BLaER1 (cell line): Measurements from ENCODE around the gene GATC.

Experiments
- H3K27ac ChIP-seq: shearing (Covaris generic); formaldehyde crosslinking; 2 replicates; pipeline ENCODE4 v1.8.1; 2022
- H3K27me3 ChIP-seq: shearing (Covaris generic); formaldehyde crosslinking; 2 replicates; pipeline ENCODE4 v1.8.1; 2022
- H3K36me3 ChIP-seq: shearing (Covaris generic); formaldehyde crosslinking; 2 replicates; pipeline ENCODE4 v1.8.1; 2022
- H3K4me1 ChIP-seq: shearing (Covaris generic); formaldehyde crosslinking; 2 replicates; pipeline ENCODE4 v1.8.1; 2022
- H3K4me2 ChIP-seq: shearing (Covaris generic); formaldehyde crosslinking; 2 replicates; pipeline ENCODE4 v1.8.1; 2022
- H3K4me3 ChIP-seq: shearing (Covaris generic); formaldehyde crosslinking; 2 replicates; pipeline ENCODE4 v1.8.1; 2022
- H3K9ac ChIP-seq: shearing (Covaris generic); formaldehyde crosslinking; 2 replicates; pipeline ENCODE4 v1.8.1; 2022
- H3K9me3 ChIP-seq: shearing (Covaris generic); formaldehyde crosslinking; 2 replicates; pipeline ENCODE4 v1.8.1; 2022
- H4K20me1 ChIP-seq: shearing (Covaris generic); formaldehyde crosslinking; 2 replicates; pipeline ENCODE4 v1.8.1; 2022
- Cebpa-rat ChIP-seq: shearing (Covaris generic); IDR thresholded peaks from 2 replicates; pipeline ENCODE4 v1.8.1; 2022

GATC gene

GRCh38 chr12:120412421-120412820, 33.8 kb upstream of the GATC start:
- H3K36me3 ChIP-seq: no peaks in the 10 kb centered on the region
- H3K4me2 ChIP-seq: no peak overlapping the region
- H3K27ac ChIP-seq: no peak overlapping the region
- no peaks in the 10 kb centered on the region for H3K9me3 ChIP-seq
- no peaks in the 10 kb centered on the region for H4K20me1 ChIP-seq
- H3K4me1 ChIP-seq: peaks cover 12% of the 10 kb centered on the region
- H3K9ac ChIP-seq: no peak overlapping the region
- no peaks in the 10 kb centered on the region for H3K27me3 ChIP-seq
- TF ChIP-seq Cebpa-rat: no peak
- no peak overlapping the region for H3K4me3 ChIP-seq

DNA sequence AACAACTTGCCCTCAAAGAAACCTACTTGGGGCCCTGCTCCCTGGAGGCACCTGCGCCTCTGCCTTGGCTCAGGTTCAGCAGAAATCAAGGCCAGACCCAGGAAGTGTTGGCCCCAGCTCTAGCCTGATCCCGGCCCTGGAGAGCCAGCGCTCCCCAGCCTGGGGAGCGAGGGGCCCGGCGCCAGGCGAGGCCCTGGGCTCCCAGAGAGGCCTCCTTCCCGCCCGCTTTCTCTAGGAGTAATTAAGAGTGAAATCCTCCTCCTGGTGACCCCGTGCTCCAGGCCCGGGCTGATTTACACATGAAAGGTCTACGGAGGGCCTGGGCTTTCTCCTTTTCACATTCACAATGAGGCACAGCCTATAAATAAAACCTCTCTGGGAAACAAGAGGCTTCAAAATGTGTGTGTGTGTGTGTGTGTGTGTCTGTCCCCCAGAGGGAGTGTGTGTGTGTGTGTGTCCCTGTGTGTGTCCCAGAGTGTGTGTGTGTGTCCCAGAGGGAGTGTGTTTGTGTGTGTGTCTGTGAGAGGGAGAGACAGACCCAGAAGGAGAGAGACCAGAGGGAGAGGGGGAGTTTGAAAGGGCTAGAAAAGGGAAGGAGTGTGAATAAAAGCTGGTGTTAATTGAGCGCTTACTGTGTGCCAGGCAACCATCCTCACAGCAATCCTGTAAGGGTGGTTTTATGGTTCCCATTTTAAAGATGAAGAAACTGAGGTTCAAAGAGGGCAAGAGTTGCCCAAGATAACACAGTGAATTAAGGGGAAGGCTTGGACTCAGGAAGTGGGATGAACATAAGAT, 32.1 kb upstream of the GATC start:
- Histone ChIP-seq H3K27me3 (no peaks in the 10 kb centered on the region), H3K4me3 (no peak overlapping the region), H3K9me3 (no peaks in the 10 kb centered on the region), H3K9ac (no peak overlapping the region), H3K4me2 (no peak overlapping the region), H3K4me1 (peaks cover 12% of the 10 kb centered on the region), H4K20me1 (no peaks in the 10 kb centered on the region), H3K36me3 (no peaks in the 10 kb centered on the region), H3K27ac (no peak overlapping the region)
- TF ChIP-seq Cebpa-rat: no peak

DNA sequence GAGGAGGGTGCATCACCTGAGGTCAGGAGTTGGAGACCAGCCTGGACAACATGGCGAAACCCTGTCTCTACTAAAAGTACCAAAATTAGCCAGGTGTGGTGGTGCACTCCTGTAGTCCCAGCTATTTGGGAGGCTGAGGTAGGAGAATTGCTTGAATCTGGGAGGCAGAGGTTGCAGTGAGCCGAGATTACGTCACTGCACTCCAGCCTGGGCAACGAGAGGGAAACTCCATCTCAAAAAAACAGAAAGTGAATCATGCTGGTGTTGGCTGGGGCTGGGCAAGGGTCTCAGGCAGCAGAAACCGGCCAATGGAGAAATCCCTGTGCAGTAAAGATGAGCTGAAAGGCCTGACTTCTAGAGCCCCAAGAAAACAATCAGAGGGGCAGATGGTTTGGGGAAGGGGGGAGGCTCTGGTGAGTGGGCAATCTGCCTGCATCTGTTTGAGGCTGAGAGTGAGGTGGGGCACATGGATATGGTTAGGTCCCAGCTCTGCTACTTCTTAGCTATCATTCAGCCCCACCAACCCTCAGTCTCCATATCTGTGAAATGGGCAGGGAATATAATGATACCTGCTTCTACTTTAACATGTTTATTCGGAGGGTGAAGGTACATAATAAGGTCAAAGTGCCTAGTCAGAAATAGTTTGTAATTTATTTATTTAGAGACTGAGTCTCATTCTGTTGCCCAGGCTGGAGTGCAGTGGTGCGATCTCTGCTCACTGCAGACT, 29.6 kb upstream of the GATC start:
- H3K4me2 ChIP-seq: no peak overlapping the region
- no peaks in the 10 kb centered on the region for H3K9me3 ChIP-seq
- no peak overlapping the region for H3K4me3 ChIP-seq
- H3K9ac ChIP-seq: no peak overlapping the region
- H3K27ac ChIP-seq: no peak overlapping the region
- peaks cover 12% of the 10 kb centered on the region for H3K4me1 ChIP-seq
- TF ChIP-seq Cebpa-rat: no peak
- H3K36me3 ChIP-seq: no peaks in the 10 kb centered on the region
- H3K27me3 ChIP-seq: no peaks in the 10 kb centered on the region
- no peaks in the 10 kb centered on the region for H4K20me1 ChIP-seq

- no peaks in the 10 kb centered on the region for H3K9me3 ChIP-seq
- no peaks in the 10 kb centered on the region for H4K20me1 ChIP-seq
- 0 out of 2 replicates have a peak, but pooled peaks cover 4% of the 10 kb centered on the region for H3K4me1 ChIP-seq
- H3K4me2 ChIP-seq: no peak overlapping the region
- H3K36me3 ChIP-seq: no peaks in the 10 kb centered on the region
- no peaks in the 10 kb centered on the region for H3K27me3 ChIP-seq
- H3K27ac ChIP-seq: no peak overlapping the region
- H3K9ac ChIP-seq: no peak overlapping the region
- H3K4me3 ChIP-seq: no peak overlapping the region
- TF ChIP-seq Cebpa-rat: no peak
Measured at GRCh38 chr12:120417917-120418580, 28.2 kb upstream of the GATC start.

DNA sequence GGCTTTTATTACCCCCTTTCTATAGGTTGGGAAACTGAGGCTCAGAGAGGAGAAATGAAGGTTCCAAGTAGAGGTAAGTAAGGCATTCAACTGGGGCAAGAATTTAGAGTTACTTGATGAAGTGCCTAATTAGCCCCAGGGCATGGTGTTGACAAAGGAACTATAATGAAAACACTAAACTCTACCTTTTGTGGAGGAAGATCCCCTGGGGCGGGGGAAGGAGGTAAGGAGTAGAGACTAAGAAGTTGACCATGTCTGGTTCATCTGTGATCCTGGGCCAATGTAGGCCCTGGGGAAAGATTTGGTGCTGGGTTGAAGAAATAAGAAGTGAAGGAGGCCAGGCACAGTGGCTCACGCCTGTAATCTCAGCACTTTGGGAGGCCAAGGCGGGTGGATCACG, 24.5 kb upstream of the GATC start:
- Histone ChIP-seq H3K36me3 (no peaks in the 10 kb centered on the region), H4K20me1 (no peaks in the 10 kb centered on the region), H3K4me3 (no peak overlapping the region), H3K4me2 (no peak overlapping the region), H3K27me3 (no peaks in the 10 kb centered on the region), H3K9me3 (no peaks in the 10 kb centered on the region), H3K4me1 (no peaks in the 10 kb centered on the region), H3K27ac (no peak overlapping the region), H3K9ac (no peak overlapping the region)
- TF ChIP-seq Cebpa-rat: no peak

GRCh38 chr12:120422892-120423456, 23.3 kb upstream of the GATC start:
- Histone ChIP-seq H3K4me3 (no peak overlapping the region), H3K27ac (no peak overlapping the region), H4K20me1 (no peaks in the 10 kb centered on the region), H3K4me2 (no peak overlapping the region), H3K4me1 (no peaks in the 10 kb centered on the region), H3K9ac (no peak overlapping the region), H3K27me3 (no peaks in the 10 kb centered on the region), H3K36me3 (no peaks in the 10 kb centered on the region), H3K9me3 (no peaks in the 10 kb centered on the region)
- no peak for TF ChIP-seq Cebpa-rat

DNA sequence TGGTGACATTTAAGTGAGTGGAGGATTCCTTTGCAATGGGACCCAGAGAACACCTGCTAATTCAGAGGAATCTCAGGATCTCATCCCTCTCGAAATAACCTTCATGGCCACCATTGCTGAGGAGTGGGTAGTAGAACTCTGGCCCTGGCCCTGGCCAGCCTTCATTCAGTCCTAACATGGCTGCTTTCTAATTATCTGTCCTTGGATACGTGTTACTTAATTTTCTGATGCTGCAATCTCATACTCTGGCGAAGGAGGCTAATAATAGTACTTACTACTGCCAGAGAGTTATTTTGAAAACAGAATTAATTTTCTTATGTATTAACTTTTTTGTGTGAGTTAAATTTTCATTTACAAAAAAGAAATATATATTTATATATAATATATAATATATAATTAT, 20.4 kb upstream of the GATC start:
- no peaks in the 10 kb centered on the region for H3K27me3 ChIP-seq
- H3K4me1 ChIP-seq: no peaks in the 10 kb centered on the region
- no peak overlapping the region for H3K27ac ChIP-seq
- H3K9ac ChIP-seq: no peak overlapping the region
- H3K4me2 ChIP-seq: no peak overlapping the region
- no peaks in the 10 kb centered on the region for H3K9me3 ChIP-seq
- H3K36me3 ChIP-seq: no peaks in the 10 kb centered on the region
- no peak for TF ChIP-seq Cebpa-rat
- H4K20me1 ChIP-seq: no peaks in the 10 kb centered on the region
- no peak overlapping the region for H3K4me3 ChIP-seq

DNA sequence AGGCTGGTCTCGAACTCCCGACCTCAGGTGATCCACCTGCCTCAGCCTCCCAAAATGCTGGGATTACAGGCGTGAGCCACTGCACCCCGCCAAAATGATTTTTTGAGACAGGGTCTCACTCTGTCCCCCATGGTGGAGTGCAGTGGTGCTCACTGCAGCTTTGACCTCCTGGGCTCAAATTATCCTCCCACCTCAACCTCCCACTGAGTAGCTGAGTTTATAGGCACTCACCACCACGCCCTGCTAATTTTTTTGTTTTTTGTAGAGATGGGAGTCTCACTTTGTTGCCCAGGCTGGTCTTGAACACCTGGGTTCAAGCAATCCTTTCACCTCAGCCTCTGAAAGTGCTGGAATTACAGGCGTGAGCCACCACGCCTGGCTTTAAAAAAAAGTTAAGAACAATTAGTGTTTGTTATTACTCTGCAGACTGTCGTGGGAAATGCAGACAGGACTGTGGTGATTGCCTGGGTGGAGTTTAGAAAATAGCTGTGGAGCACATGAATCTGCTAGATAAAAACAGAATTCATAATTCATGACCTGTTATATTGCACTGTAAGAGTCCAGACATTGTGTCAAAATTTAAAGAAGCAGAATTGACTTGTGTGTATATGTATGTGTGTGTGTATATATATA, 17.5 kb upstream of the GATC start:
- no peak for TF ChIP-seq Cebpa-rat
- H3K9ac ChIP-seq: no peak overlapping the region
- H3K4me3 ChIP-seq: no peak overlapping the region

GRCh38 chr12:120429368-120429767, 16.9 kb upstream of the GATC start:
- no peak overlapping the region for H3K4me3 ChIP-seq
- peaks cover 6% of the 10 kb centered on the region; the same call in 1 of the 2 replicates for H3K4me1 ChIP-seq
- H3K36me3 ChIP-seq: no peaks in the 10 kb centered on the region
- H3K27ac ChIP-seq: no peak overlapping the region
- no peaks in the 10 kb centered on the region for H3K9me3 ChIP-seq
- no peaks in the 10 kb centered on the region for H4K20me1 ChIP-seq
- H3K9ac ChIP-seq: no peak overlapping the region
- H3K27me3 ChIP-seq: no peaks in the 10 kb centered on the region
- no peak overlapping the region for H3K4me2 ChIP-seq
- TF ChIP-seq Cebpa-rat: no peak

More for the DNA sequence above, 17.5 kb upstream of the GATC start:
- Histone ChIP-seq H3K4me1 (peaks cover 6% of the 10 kb centered on the region; the same call in 1 of the 2 replicates), H3K27me3 (no peaks in the 10 kb centered on the region), H4K20me1 (no peaks in the 10 kb centered on the region), H3K36me3 (no peaks in the 10 kb centered on the region), H3K27ac (no peak overlapping the region), H3K9me3 (no peaks in the 10 kb centered on the region), H3K4me2 (no peak overlapping the region)
